ENCODE results near the gene RREB1. TPM values are rescaled to one million over a fixed set of nuclear protein-coding genes. Genes with fewer than 3 reads are reported as not detected.

The RREB1 gene
- total RNA-seq, 4 donors from 2014 or later = 73.9 to 214 (median 107) TPM

- Histone ChIP-seq H3K27ac (no peak overlapping the region), H3K4me1 (peaks cover 0 to 11% (median 9%) of the 10 kb centered on the region in 4 donors), H3K36me3 (no peaks in the 10 kb centered on the region), H3K9me3 (no peaks in the 10 kb centered on the region), H3K27me3 (no peaks in the 10 kb centered on the region), H3K4me3 (no peak overlapping the region)
- in situ Hi-C loops (cut with MboI; ENCODE audit: low pct_ligation_motif_present in 1 of 4, low pct_unique_long_range_greater_than_20kb in 1 of 4, low sequenced_read_pairs in 3 of 4) = no loop called here
- TF ChIP-seq POLR2AphosphoS5 (IDR thresholded peaks at IDR 0.05) (no peak), EP300 (IDR thresholded peaks at IDR 0.05; ENCODE audit: low read depth) (no peak)
- intact Hi-C loops (cut with DNase I; ENCODE audit: low total_unique reads) = no loop called here
- DNase-seq = no peak
- WGBS, 2 donors (ENCODE audit: low coverage in 1 of 2) = 89% methylated on average over 4 of the region's 4 CpGs; no CpG with 5 or more reads in 1 of the 2 donors
Observed at GRCh38 chr6:7256785-7257184, 149.0 kb downstream of the RREB1 start.

- Histone ChIP-seq H3K4me3 (no peak overlapping the region), H3K36me3 (no peaks in the 10 kb centered on the region), H3K9me3 (no peaks in the 10 kb centered on the region), H3K4me1 (peaks cover 0 to 15% (median 10%) of the 10 kb centered on the region in 4 donors), H3K27me3 (no peaks in the 10 kb centered on the region), H3K27ac (no peak overlapping the region)
- no peak for TF ChIP-seq POLR2AphosphoS5 (IDR thresholded peaks at IDR 0.05)
- TF ChIP-seq CTCF (IDR thresholded peaks at IDR 0.05) = no peak
- no peak for TF ChIP-seq POLR2A (IDR thresholded peaks at IDR 0.05)
- TF ChIP-seq EP300 (IDR thresholded peaks at IDR 0.05; ENCODE audit: low read depth) = no peak
- DNase-seq = no peak
- WGBS, 2 donors (ENCODE audit: low coverage in 1 of 2) = 91 to 96% methylated on average over 7 to 18 of the region's 18 CpGs
- in situ Hi-C loops (cut with MboI; ENCODE audit: low pct_ligation_motif_present in 1 of 4, low pct_unique_long_range_greater_than_20kb in 1 of 4, low sequenced_read_pairs in 3 of 4) = no loop called here
- intact Hi-C loops (cut with DNase I; ENCODE audit: low total_unique reads) = no loop called here
Observed at GRCh38 chr6:7257521-7258230, 149.9 kb downstream of the RREB1 start.

- intact Hi-C loops (cut with DNase I; ENCODE audit: low total_unique reads) (no loop called here), in situ Hi-C loops (cut with MboI; ENCODE audit: low pct_ligation_motif_present in 1 of 4, low pct_unique_long_range_greater_than_20kb in 1 of 4, low sequenced_read_pairs in 3 of 4) (no loop called here)
- TF ChIP-seq EP300 (IDR thresholded peaks at IDR 0.05; ENCODE audit: low read depth) = no peak
- no peak for TF ChIP-seq CTCF (IDR thresholded peaks at IDR 0.05)
- no peak for TF ChIP-seq POLR2AphosphoS5 (IDR thresholded peaks at IDR 0.05)
- no peak for TF ChIP-seq POLR2A (IDR thresholded peaks at IDR 0.05)
- Histone ChIP-seq H3K4me1 (peaks cover 0 to 15% (median 10%) of the 10 kb centered on the region in 4 donors), H3K4me3 (no peak overlapping the region), H3K9me3 (no peaks in the 10 kb centered on the region), H3K36me3 (no peaks in the 10 kb centered on the region), H3K27ac (no peak overlapping the region), H3K27me3 (no peaks in the 10 kb centered on the region)
- DNase-seq = no peak
- WGBS, 2 donors (ENCODE audit: low coverage in 1 of 2) = 89 to 93% methylated on average over 5 to 9 of the region's 9 CpGs
Observed at GRCh38 chr6:7258231-7258763, 150.5 kb downstream of the RREB1 start.

GRCh38 chr6:7260291-7261031, 152.7 kb downstream of the RREB1 start:
- H3K27ac ChIP-seq = peak overlapping the region; percentile 70 to 83 (median 80)
- no peaks in the 10 kb centered on the region for H3K9me3 ChIP-seq
- H3K4me1 ChIP-seq = peaks cover 0 to 15% (median 10%) of the 10 kb centered on the region in 4 donors
- peak overlapping the region; percentile 42 to 58 (median 49) for H3K4me3 ChIP-seq
- TF ChIP-seq POLR2A (IDR thresholded peaks at IDR 0.05) (no peak), POLR2AphosphoS5 (IDR thresholded peaks at IDR 0.05) (no peak)
- in situ Hi-C loops (cut with MboI; ENCODE audit: low pct_ligation_motif_present in 1 of 4, low pct_unique_long_range_greater_than_20kb in 1 of 4, low sequenced_read_pairs in 3 of 4) = no loop called here
- no peaks in the 10 kb centered on the region for H3K36me3 ChIP-seq
- no peak for DNase-seq
- H3K27me3 ChIP-seq = no peaks in the 10 kb centered on the region
- intact Hi-C loops (cut with DNase I; ENCODE audit: low total_unique reads) = no loop called here
- 53 to 54% methylated on average over 7 to 13 of the region's 13 CpGs for WGBS, 2 donors (ENCODE audit: low coverage in 1 of 2)

All from transverse colon (tissue), 4 donors.